NCI-H345 treated with DMSO at 0.1 percent for 48 hours (cell line): ENCODE results near the gene SLC16A13.
"Not testable (repeated sequence)": the region's sequence is repeated elsewhere in the genome, so short reads cannot be mapped to it uniquely, and the experiment has no call there.

Experiments used
- DNase-seq: peaks from one replicate; lab custom pipeline; 2025; ENCODE audit not compliant: unreplicated experiment; lab: John Stamatoyannopoulos, UW

Gene SLC16A13

GRCh38 chr17:7035591-7036368 is at the start of gene SLC16A13:
Gene SLC16A13, plus strand, starts transcription at chr17:7036015. Its CDS starts 368 bp downstream, at chr17:7036383.
- DNase-seq: peak; percentile 86

GRCh38 chr17:6986676-6987075 is 49.1 kb upstream of the SLC16A13 start:
- no peak for DNase-seq

- DNase-seq: no peak
Observed at GRCh38 chr17:6989779-6990178, 46.0 kb upstream of the SLC16A13 start.

- not testable (repeated sequence) for DNase-seq
Observed at GRCh38 chr17:6993613-6994056, 42.2 kb upstream of the SLC16A13 start.

- DNase-seq: no peak
Observed at GRCh38 chr17:6994118-6994598, 41.7 kb upstream of the SLC16A13 start.

GRCh38 chr17:6994666-6995256 is 41.1 kb upstream of the SLC16A13 start:
- DNase-seq: no peak

- no peak for DNase-seq
Observed at GRCh38 chr17:6995500-6996255, 40.1 kb upstream of the SLC16A13 start, which contains the start of gene ALOX12. Gene ALOX12, plus strand, starts transcription at chr17:6996049. Its CDS starts 69 bp downstream, at chr17:6996118.

- no peak for DNase-seq
Observed at GRCh38 chr17:6996256-6997011, 39.4 kb upstream of the SLC16A13 start.

- no peak for DNase-seq
Observed at GRCh38 chr17:6997171-6997570, 38.6 kb upstream of the SLC16A13 start.

- DNase-seq: no peak
Observed at GRCh38 chr17:6998855-6999508, 36.8 kb upstream of the SLC16A13 start.

GRCh38 chr17:7001318-7001961 is 34.4 kb upstream of the SLC16A13 start:
- no peak for DNase-seq

GRCh38 chr17:7002288-7003047 is 33.3 kb upstream of the SLC16A13 start:
- no peak for DNase-seq

GRCh38 chr17:7003745-7004144 is 32.1 kb upstream of the SLC16A13 start:
- DNase-seq: no peak

GRCh38 chr17:7004398-7005253 is 31.2 kb upstream of the SLC16A13 start:
- peak; percentile 55 for DNase-seq

- no peak for DNase-seq
Observed at GRCh38 chr17:7005716-7006115, 30.1 kb upstream of the SLC16A13 start.

- DNase-seq: no peak
Observed at GRCh38 chr17:7007143-7007542, 28.7 kb upstream of the SLC16A13 start.

- no peak for DNase-seq
Observed at GRCh38 chr17:7010523-7010922, 25.3 kb upstream of the SLC16A13 start.

- DNase-seq: no peak
Observed at GRCh38 chr17:7011415-7011814, 24.4 kb upstream of the SLC16A13 start.
